ENCODE measurements around the gene AEN. TPM values are rescaled to one million over a fixed set of nuclear protein-coding genes. Genes with fewer than 3 reads are reported as not detected.

AEN gene
- total and polyA plus RNA-seq, 8 donors = 3.2 to 20.7 (median 5.0) TPM

DNA sequence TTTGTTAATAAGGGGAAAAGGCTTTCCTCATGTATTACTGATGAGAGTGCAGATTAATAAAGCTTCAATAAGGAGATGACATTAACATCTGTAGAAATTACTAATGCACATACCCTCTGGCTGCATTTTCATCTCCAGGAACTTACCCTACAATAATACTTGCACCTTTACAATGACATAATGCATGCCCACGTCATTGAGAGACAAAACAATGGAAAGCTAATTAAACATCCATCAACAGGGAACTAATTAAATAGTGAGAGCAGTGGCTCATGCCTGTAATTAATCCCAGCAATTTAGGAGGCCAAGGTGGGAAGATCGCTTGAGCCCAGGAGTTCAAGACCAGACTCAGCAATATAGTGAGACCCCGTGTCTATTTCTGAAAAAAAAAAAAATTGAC is 41.8 kb upstream of the AEN start:
- intact Hi-C loops (cut with DNase I) = no loop called here
- DNase-seq (no peak), ATAC-seq (no peak)
- H3K27ac ChIP-seq = no peak overlapping the region
- H3K4me3 ChIP-seq = no peak overlapping the region
- H3K4me1 ChIP-seq = no peaks in the 10 kb centered on the region
- TF ChIP-seq, protein P1, sequence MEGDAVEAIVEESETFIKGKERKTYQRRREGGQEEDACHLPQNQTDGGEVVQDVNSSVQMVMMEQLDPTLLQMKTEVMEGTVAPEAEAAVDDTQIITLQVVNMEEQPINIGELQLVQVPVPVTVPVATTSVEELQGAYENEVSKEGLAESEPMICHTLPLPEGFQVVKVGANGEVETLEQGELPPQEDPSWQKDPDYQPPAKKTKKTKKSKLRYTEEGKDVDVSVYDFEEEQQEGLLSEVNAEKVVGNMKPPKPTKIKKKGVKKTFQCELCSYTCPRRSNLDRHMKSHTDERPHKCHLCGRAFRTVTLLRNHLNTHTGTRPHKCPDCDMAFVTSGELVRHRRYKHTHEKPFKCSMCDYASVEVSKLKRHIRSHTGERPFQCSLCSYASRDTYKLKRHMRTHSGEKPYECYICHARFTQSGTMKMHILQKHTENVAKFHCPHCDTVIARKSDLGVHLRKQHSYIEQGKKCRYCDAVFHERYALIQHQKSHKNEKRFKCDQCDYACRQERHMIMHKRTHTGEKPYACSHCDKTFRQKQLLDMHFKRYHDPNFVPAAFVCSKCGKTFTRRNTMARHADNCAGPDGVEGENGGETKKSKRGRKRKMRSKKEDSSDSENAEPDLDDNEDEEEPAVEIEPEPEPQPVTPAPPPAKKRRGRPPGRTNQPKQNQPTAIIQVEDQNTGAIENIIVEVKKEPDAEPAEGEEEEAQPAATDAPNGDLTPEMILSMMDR (IDR thresholded peaks at IDR 0.05) = no peak
- H3K36me3 ChIP-seq = no peaks in the 10 kb centered on the region
- H3K27me3 ChIP-seq = no peaks in the 10 kb centered on the region
- H3K9me3 ChIP-seq = peaks cover 0 to 5% of the 10 kb centered on the region in 2 donors

DNA sequence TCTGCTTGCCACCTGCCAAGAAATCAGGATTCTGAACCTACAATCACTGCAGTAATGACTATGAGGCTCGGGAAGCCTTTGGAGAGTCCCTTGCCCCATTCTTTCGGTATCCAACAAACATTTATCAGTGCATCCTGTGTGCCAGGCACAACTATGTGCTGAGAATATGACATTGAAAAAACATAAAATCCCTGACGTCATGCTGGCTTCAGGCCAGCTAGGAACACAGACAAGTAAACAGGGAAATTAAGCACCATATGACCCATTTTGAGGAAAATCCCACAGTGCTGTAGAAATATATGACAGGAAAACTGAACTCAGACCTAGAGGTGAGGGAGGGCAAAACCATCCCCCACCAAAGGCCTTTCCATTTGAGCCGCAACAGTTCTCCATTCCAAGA is 40.6 kb upstream of the AEN start:
- Histone ChIP-seq H3K4me3 (no peak overlapping the region), H3K27me3 (no peaks in the 10 kb centered on the region), H3K36me3 (no peaks in the 10 kb centered on the region), H3K9me3 (peaks cover 0 to 5% of the 10 kb centered on the region in 2 donors), H3K4me1 (no peaks in the 10 kb centered on the region), H3K27ac (no peak overlapping the region)
- ATAC-seq = no peak
- no peak for DNase-seq
- TF ChIP-seq, protein P1 (IDR thresholded peaks at IDR 0.05) = no peak
- intact Hi-C loops (cut with DNase I) = no loop called here

DNA sequence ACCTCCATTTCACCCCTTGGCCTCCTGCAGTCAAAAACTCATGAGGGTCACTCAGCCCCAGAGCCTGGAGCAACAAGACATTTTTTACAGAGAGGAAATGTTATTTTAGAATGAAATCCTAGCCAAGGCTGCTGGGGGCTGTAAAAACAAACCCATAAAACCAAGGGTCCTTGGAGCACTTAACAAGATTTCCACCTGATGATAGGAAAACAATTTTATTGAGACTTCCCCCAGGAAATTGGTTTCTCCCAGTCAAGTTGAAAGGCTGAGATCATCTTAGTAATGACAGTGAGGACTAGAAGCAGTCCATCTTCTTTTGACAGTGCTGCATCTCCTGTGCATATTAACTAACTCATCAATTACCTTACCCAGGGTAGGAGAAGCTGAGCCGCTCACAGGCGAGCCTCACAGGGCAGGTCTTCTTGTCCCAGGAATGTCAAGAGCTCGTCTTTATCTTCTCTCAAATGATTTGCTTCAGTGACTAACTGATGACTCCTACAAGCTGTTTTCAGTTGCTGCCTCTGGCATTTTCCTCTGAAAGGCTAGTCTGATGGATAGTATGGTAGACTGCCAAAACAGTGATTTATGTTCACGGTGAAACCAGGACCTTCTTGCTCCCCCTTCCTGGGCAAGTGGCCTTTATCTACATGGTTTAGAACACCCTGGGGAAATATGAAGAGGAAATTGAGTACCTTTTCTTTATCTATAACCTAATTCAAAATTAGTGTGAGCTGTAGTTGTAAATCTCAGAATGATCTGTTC is 34.6 kb upstream of the AEN start:
- TF ChIP-seq, protein P1 (IDR thresholded peaks at IDR 0.05) = no peak
- no peaks in the 10 kb centered on the region for H3K4me1 ChIP-seq

DNA sequence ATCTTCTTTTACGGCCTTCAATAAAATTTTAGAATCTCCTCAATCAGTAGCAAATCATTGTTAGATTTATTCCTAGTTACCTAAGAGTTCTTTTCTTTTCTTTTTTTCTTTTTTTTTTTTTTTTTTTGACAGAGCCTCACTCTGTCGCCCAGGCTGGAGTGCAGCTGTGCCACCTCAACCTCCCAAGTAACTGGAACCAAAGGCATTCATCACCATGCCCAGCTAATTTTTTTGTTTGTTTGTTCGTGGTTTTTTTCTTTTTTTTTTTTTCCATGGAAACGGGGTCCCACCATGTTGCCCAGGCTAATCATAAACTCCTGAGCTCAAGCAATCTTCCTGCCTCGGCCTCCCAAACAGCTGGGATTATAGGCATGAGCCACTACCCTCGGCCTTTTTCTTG is 30.4 kb upstream of the AEN start:
- H3K4me1 ChIP-seq = no peaks in the 10 kb centered on the region
- no peak for ATAC-seq
- no peak overlapping the region for H3K4me3 ChIP-seq
- DNase-seq = no peak
- TF ChIP-seq, protein P1 (IDR thresholded peaks at IDR 0.05) = no peak
- no peaks in the 10 kb centered on the region for H3K9me3 ChIP-seq
- no peak overlapping the region for H3K27ac ChIP-seq
- intact Hi-C loops (cut with DNase I) = no loop called here
- no peaks in the 10 kb centered on the region for H3K27me3 ChIP-seq
- no peaks in the 10 kb centered on the region for H3K36me3 ChIP-seq

More for the DNA sequence above, 34.6 kb upstream of the AEN start:
- intact Hi-C loops (cut with DNase I) = no loop called here
- Histone ChIP-seq H3K9me3 (peaks cover 0 to 5% of the 10 kb centered on the region in 2 donors), H3K4me3 (no peak overlapping the region), H3K27me3 (no peaks in the 10 kb centered on the region), H3K27ac (no peak overlapping the region), H3K36me3 (no peaks in the 10 kb centered on the region)
- ATAC-seq = no peak
- no peak for DNase-seq

DNA sequence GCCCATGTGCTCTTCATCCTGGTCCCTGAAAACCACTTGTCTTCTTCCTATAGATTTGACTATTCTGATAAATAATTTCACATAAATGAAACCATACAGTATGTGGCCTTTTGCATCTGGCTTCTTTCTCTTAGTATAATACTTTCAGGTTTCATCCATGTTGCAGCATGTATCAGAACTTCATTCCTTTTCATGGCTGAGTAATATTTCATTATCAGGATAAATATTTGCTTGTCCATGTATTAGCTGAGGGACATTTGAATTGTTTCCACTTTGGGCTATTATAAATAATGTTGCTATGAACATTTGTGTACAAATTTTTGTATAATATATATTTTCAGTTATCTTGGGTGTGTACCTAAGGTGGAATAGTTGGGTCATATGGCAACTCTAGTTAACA is 29.8 kb upstream of the AEN start:
- no peaks in the 10 kb centered on the region for H3K36me3 ChIP-seq
- no peaks in the 10 kb centered on the region for H3K4me1 ChIP-seq
- no peak overlapping the region for H3K4me3 ChIP-seq
- ATAC-seq (no peak), DNase-seq (no peak)
- no peak overlapping the region for H3K27ac ChIP-seq
- TF ChIP-seq, protein P1 (IDR thresholded peaks at IDR 0.05) = no peak
- H3K27me3 ChIP-seq = no peaks in the 10 kb centered on the region
- H3K9me3 ChIP-seq = no peaks in the 10 kb centered on the region
- intact Hi-C loops (cut with DNase I) = no loop called here
